Astrocyte (in vitro differentiated cells and primary cell): ENCODE measurements around the gene PLXDC2.

ENCODE experiments used
- EZH2 ChIP-seq: IDR thresholded peaks from 2 replicates; pipeline ENCODE4 v1.6.1; 2012; ENCODE audit warnings: mild to moderate bottlenecking, low read length, inconsistent platforms; ENCODE audit not compliant: insufficient read depth
- TF ChIP-seq, protein P1 (sequence below): IDR thresholded peaks from 2 replicates; pipeline ENCODE4 v1.5.1; 2011; ENCODE audit warnings: low read depth, mild to moderate bottlenecking, inconsistent platforms, low read length, moderate library complexity; ENCODE audit not compliant: insufficient read depth

DNA sequence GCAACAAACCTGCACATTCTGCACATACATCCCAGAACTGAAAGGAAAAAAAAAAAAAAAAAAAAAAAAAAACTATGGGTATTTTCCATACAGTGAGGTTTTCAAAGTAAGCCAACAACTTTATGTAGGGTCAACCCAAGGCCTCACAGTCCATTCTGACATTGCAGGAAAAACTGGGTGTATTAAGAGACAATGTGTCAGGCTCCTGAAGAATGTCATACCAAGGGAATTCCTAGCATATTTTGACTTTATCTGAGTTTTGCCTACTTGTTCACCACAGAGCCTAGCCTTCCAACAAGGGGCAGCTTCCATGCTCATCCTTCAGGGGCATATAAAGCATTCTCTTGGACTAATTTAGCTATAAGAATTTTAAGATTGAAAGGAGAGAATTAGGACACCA is 368.9 kb downstream of the PLXDC2 start:
- TF ChIP-seq, protein P1, sequence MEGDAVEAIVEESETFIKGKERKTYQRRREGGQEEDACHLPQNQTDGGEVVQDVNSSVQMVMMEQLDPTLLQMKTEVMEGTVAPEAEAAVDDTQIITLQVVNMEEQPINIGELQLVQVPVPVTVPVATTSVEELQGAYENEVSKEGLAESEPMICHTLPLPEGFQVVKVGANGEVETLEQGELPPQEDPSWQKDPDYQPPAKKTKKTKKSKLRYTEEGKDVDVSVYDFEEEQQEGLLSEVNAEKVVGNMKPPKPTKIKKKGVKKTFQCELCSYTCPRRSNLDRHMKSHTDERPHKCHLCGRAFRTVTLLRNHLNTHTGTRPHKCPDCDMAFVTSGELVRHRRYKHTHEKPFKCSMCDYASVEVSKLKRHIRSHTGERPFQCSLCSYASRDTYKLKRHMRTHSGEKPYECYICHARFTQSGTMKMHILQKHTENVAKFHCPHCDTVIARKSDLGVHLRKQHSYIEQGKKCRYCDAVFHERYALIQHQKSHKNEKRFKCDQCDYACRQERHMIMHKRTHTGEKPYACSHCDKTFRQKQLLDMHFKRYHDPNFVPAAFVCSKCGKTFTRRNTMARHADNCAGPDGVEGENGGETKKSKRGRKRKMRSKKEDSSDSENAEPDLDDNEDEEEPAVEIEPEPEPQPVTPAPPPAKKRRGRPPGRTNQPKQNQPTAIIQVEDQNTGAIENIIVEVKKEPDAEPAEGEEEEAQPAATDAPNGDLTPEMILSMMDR = no peak
- no peak for TF ChIP-seq EZH2
